Activated naive CD4-positive, alpha-beta T cell treated with Interleukin-2 at 50 U/mL for 16 hours (primary cell): Measurements from ENCODE around the gene FKBP1B.
"Not testable (repeated sequence)": the region's sequence is repeated elsewhere in the genome, so short reads cannot be mapped to it uniquely, and the experiment has no call there.

Experiments
- DNase-seq: peaks from one replicate; pipeline ENCODE4 v3.0.0-alpha.2; 2020

The FKBP1B gene

DNA sequence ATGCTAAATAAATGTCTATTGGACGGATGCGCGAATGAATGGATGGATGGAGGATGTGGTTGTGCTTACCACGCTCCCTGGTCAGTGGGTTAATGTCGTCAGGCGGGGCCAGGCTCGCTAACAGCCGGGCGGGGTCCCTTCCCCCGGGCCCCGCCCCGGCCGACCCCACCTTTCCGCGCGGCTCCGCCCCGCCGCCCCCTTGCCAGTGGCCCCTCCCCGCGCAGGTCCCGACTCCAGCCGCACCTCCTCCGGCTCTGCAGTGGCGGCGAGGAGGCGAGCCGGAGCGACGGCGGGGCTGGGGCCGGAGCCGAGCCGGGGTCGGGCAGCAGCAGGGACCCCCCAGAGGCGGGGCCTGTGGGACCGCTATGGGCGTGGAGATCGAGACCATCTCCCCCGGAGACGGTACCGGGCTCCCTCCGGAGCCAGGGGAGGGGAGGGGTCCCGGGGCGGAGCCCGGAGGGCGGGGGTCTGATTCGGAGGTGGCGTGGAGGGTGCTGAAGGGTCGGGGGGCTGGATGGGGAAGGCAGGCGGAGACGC is at the start of gene FKBP1B:
Gene FKBP1B, plus strand, starts transcription at position 257 of the 537 bp plus-strand sequence. Its CDS starts 109 bp downstream, at position 366.
- peak; percentile 63 for DNase-seq

DNA sequence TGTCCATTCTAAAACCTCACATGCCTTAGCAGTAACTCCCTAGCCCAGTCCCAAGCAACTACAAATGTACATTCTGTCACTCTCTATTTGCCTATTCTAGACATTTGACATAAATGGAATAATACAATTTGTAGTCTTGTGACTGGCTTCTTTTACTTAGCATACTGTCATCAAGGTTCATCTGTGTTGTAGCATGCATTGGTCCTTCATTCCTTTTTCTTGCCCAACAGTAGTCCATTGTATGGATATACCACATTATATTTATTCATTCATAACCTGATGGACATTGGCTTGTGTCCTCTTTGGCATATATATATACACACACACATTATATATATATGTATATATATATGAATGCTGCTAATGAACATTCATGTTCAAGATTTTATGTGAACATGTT is 41.8 kb upstream of the FKBP1B start:
- DNase-seq: no peak

DNA sequence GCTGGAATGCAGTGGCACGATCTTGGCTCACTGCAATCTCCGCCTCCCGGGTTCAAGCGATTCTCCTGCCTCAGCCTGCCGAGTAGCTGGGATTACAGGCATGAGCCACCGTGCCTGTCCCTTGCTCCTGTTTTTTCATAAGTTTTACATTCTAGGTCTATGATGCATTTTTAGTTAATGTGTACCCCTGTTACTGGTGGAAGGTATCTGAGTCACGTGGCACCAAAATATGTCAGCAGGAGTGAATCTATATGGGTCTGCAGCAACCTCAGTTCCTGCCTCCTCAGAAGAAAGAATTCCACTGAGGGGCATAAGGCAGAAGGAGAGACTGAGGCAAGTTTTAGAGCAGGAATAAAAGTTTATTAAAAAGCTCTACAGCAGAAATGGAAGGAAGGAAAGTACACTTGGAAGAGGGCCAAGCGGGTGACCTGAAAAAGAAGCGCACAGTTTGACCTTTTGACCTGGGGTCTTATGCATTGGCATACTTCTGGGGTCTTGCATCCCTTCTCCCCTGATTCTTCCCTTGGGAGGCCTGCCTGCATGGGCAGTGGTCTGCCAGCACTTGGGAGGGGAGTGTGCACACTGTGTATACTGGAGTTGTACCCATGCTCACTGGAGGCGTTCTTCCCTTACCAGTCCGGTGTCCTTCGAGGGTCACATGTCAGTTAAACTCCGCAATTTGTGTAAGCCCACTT is 40.7 kb upstream of the FKBP1B start:
- no peak for DNase-seq

DNA sequence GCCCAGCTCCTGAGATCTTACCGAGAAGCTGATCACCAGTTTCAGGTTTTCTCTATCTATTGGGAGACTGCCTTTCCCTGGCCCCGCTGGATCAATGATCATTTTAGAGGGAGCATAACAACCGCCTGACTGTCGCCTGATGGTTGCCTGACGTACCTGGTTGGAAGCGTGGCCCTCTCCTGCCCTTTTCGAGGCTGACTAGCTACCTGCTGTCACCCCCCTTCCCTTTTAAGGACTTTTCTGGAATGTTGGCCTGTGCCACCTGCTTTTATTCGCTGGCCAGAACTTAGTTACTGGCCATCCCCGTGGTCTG is 40.2 kb upstream of the FKBP1B start:
- DNase-seq: no peak

DNA sequence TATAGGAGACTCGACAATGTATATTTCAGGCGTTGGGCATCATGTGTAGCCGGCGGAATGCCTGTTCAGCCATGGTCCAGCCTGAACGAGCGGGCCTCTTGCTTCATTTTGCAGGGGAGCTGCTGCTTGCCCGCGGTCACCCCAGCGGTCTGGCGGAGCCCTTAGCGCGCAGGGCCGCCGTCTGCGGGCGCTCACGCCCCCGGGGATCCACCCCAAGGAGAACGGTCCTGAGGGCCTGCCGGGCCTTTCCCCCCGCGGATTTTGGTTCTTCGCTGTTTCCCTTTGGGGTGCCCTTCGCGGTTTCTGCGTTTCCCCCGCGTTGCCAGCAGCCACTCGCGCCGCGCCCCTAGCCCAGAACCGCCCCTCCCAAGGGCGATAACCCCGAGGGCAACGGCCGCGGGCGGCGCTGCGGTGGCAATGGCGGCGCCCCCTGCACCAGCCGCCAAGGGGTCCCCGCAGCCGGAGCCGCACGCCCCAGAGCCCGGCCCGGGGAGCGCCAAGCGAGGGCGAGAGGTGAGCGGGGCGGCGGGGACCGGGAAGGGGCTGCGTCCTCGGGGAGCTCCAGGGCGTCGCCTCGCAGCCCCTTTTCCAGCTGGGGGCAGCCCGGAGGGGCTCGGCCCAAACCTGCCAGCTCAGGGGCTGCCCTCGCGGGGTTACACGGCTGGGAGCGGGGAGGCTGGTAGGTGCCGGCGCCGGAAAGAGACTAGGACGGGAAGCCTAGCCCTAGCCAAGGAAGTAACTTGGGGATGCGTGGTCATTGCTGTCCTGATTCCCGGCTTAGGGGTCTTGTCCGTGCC is 39.7 kb upstream of the FKBP1B start, which contains the start of gene MFSD2B:
Gene MFSD2B, plus strand, starts transcription at position 406 of the 797 bp plus-strand sequence. Its CDS starts 12 bp downstream, at position 418.
- no peak for DNase-seq

DNA sequence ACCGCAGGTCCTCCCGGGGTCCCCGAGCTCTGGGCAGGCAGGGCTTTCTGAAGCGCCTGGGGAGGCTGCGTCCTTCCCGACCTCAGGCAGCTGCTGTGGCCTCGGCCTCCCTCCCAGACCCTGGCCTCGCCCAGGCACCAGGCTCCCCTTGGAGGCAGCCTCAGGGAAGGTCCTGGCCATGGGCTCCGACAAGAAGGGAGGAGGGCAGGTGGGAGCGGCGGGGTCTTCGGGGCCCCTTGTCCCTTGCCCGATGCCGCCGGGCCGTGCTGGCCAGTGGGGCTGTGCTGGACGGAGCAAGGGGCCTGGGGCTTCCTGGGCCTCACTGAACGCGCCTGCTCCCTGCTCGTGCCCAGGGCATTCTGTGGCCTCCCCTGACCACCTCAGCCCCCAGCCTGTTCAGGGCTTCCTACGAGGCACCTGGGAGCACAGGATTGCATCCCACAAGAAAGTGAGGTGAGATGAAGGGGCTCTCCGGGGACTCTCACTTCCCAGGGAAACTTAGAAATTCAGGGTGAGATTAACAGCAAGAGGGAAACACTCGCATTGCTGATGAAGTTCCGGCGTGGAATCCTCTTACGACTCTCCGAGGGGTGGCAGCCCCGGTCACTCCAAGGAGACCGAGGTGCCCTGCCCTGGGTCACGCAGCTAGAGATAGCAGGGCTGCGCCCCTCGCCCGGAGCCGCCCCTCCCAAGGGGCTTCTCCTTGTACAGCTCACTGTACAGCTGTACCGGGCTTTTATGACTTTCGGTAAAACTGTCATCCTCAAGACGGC is 38.9 kb upstream of the FKBP1B start:
- no peak for DNase-seq

DNA sequence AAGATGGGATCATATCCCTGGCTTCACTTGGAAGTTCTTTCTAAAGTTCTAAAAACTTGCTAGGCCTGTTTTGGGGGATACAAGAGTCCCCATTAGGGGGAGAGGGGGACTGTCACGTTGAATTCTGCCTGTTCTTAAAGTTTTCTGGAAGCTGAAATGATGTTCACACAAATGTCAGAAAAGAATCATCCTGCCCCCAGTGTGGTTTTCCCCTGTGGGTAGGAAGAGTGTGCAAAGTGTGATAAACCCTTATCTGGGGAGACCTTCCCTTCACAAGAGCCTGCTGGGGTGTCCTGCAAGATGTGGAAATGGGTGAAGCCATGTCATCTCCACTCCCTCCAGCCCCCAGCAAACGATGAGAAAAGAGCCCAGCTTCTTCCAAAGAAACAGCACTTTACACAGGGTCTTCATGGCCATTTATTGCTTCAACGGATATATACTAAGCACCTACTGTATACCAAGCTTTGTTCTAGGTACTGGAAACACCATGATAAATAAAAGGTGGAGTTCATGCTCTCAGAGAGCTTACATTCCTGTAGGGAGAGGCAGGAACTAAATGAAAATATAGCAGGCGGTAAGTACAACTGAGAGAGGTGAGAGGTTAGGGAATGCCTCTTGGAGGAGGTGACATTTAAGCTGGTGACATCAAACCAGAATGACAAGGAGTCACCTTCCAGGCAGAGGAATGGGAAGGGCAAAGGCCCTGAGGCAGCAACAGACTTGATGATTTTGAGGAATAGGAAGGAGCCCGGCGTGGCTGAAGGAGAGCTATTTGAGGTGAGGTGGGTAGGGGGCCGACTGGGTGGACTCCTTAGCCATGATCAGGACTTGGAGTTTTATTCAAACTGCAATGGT is 38.1 kb upstream of the FKBP1B start:
- no peak for DNase-seq

DNA sequence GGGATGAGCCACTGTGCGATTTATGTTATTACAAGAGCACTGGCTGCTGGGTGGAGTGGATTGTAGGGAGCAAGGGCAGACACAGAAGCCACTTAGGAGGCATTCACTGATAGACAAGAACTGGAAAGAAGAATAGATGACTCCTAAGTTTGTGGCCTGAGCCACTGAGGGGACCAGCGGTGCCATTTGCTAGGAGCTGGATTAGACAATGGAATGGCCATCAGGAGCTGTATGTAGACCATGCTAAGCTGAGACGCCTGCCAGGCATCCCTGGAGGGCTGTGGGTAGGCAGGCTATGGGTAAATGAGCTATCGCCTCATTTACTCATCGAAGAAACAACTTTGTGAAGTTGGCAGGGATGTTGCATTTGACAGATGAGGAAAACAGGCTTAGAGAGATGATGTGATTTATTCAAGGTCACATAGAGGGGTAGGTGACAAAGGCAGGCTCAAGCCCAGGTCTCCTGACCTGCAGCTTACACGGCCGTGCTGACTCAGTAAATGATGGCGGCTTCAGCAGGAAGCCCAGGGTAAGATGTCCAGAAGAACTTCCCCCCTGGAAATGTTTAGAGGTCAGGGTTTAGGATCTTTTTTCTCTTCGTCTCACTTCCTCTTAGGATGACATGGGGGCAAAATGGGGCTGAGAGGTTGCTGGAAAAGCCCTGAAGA is 36.9 kb upstream of the FKBP1B start:
- no peak for DNase-seq

DNA sequence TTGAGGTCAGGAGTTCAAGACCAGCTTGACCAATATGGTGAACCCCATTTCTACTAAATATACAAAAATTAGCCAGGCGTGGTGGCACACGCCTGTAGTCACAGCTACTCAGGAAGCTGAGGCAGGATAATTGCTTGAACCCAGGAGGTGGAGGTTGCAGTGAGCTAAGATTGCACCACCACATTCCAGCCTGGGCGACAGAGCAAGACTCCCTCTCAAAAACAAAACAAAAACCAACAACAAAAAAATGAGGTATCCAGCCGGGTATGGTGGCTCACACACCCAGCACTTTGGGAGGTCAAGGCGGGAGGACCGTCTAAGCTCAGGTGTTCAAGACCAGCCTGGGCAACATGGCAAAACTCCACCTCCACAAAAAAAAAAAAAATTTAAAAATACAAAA is 34.6 kb upstream of the FKBP1B start:
- not testable (repeated sequence) for DNase-seq

DNA sequence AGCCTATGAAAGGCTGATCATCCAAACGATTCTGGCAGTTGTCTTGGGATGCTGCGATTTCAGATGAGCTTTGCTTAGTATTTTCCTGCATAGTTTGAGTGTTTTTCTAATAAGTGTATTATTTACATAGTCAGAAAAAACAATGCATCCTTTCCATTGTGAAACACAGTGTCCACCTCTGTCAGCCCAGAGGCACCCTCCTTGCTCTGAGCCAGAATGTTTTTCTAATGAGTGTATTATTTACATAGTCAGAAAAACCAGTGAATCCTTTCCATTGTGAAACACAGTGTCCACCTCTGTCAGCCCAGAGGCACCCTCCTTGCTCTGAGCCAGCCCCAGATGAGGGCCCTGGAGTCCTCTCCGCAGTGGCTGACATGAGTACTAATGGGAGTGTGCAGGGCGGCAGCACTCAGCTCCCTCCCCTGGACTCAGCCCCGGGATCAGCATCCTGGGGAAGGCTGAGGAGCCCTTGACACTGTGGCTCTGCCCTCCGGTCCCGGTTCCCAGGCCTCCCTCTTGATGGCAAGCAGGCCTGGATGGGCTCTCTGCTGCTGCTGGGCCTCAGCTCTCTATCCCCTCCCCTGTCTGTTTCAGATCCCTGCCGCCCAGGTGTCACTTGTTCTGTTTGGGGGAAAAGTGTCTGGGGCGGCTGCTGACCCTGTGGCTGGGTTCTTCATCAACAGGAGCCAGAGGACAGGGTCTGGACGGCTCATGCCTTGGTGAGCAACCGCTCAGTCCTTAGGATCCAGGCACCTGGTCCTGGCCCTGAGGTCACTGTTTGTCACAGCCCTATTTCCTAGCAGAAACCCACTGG is 33.8 kb upstream of the FKBP1B start:
- no peak for DNase-seq

DNA sequence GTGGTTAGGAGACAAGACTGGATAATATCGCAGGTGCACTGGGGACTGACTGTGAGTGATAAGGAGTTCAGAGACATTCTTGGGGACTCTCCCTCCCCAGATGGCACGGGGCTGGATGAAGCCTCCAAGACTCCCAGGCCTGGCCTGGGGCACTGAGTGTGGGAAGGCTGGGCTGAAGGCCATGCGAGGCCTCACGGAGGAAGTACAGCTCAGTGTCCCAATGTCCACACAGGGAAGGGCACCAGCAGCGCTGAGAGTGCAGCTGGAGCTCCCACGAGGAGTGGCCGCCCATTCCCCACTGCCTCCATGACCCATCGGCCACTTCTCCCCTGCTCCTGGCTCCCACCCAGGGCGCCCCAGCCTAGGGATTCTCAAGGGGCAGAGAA is 33.2 kb upstream of the FKBP1B start:
- DNase-seq: no peak

DNA sequence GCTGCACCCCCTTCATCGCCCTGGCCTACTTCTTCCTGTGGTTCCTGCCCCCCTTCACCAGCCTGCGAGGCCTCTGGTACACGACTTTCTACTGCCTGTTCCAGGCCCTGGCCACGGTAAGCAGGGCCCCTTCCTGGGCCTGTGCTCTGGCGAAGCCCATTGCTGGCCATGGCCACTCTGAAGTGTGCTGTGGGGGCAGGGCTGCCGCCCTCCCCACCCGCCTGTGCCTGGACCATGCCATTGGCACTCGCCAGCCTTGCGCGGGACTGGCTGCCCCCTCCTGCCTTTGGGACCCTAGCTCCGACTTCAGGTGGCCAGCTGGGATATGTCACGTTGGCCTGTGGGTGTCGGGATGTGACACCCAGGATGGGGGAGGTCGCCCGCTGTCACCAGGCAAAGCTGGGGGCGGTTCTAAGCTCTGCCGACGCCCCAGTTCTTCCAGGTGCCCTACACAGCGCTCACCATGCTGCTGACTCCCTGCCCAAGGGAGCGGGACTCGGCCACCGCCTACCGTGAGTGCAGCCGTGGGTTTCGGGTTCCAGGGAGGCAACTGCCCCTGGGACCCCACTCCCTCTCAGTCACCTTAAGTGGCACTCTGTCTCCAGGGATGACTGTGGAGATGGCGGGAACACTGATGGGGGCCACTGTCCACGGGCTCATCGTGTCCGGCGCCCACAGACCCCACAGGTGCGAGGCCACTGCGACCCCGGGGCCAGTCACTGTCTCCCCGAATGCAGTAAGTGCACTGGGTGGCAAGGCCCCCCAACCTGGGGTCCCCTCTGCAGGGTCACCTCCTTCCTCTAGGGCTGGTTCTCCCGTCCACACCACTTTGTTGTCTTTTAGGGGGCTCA is 32.5 kb upstream of the FKBP1B start:
- DNase-seq: no peak

DNA sequence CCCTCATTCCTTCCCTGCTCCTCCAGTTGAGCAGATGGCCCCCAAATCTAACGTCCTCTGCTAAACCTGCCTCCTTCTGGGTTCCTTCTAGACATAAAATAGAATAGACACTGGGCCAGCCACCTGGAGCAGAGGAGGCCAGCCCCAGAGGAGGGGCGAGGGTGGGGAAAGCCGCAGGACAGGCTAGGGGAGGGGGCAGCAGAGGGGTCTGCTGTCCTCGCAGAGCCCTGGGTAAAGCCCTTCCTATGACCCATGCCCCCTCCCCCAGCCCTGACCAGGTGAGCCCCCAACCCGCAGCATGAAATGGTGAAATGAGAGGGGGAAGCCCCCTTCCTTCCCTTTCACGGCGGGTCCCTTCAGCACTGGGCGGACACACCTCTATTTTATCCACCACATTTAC is 31.8 kb upstream of the FKBP1B start:
- no peak for DNase-seq

DNA sequence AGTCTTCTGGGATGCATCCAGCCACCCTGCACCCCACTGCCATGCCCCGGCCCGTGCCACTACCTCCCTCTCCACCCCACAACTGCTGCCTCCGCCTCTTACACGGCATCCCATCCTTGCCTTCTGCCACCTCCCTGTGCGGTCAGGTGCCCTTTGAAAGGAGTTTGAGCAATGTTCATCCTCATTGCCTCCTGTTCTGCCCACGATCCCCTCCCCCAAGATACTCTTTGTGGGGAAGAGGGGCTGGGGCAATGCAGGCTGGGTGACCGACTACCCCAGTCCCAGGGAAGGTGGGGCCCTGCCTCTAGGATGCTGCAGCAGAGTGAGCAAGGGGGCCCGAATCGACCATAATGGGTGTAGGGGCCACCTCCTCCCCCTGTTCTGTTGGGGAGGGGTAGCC is 31.3 kb upstream of the FKBP1B start:
- no peak for DNase-seq

DNA sequence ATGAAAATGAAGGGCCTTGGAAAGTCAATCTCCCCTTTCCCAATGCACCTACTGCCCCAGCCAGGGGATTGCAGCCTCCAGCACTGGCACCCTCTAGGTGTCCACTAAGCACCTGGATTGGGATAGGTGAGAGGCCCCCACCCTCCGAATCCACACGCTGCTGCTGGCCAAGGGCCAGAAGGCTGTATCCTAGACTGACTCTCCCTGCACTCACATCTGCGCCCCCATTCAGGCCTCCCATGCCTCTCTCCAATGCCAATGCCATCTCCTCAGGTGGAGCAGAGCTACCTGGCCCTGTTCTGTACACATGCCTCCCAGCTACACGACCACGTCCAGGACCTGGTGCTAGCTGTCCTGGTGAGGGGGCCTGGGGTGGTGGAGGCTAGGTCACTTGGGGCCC is 29.8 kb upstream of the FKBP1B start:
- DNase-seq: no peak

DNA sequence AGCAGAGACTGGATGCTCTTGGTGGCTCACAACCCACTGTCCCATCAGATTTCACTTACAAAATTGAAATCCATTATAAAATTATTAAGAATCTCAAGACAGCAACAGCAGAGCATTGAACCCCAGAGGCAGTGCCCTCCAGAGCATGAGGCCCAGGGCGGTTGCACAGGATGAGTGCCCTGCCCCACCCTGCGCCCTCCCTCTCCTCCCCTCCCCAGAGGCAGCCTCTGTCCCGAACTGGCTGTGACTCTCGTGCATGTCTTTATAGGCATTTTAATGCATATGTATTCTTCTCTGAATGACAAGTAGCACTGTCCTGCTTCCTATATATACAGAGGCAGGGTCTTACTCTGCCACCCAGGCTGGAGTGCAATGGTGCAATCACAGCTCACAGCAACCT is 29.3 kb upstream of the FKBP1B start:
- no peak for DNase-seq

DNA sequence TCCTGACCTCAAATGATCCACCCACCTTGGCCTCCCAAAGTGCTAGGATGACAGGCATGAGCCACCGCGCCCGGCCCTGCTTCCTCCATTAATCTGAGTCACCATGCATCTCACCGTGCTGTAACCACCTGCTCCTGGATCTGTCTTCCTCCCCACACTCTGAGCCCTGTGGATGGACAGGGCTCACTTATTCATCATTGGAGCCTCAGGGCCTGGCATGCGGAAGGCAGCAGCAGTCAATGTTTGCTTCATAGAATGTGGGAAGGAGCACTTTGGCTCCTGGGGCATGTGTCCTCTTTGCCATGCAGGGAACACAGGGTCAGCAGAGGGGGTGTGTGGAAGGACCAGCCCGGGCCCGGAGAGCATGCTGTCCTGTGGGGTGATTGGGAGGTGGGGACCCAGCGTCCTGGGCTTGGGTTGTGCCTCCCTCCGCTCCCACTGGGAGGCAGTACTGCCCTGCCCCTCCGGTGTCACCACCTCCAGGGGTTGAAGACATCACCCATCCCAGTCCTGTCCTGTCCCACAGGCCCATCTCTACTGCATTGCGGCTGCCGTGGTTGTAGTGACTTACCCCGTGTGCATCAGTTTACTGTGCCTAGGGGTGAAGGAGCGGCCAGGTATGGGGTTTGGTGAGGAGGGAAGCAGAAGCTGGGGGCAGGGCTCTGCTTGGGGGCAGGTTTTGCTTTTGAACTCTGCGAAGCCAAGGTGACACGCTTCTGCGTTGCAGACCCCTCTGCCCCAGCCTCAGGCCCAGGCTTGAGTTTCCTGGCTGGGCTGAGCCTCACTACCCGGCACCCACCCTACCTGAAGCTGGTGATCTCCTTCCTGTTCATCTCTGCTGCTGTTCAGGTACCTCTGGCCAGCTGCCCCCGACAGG is 28.2 kb upstream of the FKBP1B start:
- DNase-seq: no peak

DNA sequence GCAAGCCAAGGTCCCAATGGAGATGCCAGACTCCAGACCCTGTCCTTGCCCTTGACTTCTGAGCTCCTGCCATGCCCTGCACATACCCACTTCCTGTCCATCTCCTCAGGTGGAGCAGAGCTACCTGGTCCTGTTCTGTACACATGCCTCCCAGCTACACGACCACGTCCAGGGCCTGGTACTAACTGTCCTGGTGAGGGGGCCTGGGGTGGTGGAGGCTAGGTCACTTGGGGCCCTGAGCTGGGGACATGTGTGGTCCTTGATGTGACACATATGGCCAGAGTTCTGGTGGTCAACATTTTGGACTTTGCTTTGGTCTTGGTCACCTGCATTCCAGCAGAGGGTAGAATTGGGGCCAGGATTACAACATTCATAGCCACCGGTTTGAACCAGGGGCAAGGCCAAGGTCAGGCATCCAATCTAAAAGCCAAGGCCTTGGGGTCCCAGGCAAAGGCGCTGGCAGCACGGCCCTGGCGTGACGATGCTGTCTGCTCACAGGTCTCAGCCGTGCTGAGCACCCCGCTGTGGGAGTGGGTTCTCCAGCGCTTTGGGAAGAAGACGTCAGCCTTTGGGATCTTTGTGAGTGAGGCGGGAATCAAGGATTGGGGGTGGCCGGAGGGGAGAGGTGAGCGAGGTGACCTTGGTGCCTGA is 27.1 kb upstream of the FKBP1B start:
- DNase-seq: no peak
